ENCODE measurements around the gene ASIC2.

ASIC2 gene

GRCh38 chr17:33202796-33203495, 90.1 kb downstream of the ASIC2 start:
- no peak for DNase-seq (ENCODE audit: low spot score)

- no peak for DNase-seq (ENCODE audit: low spot score)
Observed at GRCh38 chr17:33202021-33202420, 91.1 kb downstream of the ASIC2 start.

DNA sequence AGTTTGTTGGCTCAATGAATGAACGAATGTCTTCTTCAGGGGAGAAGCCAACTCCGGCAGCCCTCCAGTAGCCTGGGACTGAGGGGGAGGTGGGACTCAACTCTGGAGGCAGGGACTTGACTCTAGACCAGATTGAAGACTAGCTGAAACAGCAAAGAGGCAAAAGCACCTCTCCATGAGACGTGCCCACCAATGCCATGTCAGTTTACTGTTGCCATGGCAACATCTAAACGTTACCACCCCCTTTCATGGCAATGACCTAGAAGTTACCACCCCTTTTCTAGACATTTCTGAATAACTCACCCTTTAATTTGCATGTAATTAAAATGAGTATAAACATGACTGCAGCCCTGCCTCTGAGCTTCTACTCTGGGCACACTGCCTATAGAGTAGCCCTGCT, 91.8 kb downstream of the ASIC2 start:
- no peak for DNase-seq (ENCODE audit: low spot score)

GRCh38 chr17:33200587-33200986, 92.5 kb downstream of the ASIC2 start:
- peak; percentile 22 for DNase-seq (ENCODE audit: low spot score)

DNA sequence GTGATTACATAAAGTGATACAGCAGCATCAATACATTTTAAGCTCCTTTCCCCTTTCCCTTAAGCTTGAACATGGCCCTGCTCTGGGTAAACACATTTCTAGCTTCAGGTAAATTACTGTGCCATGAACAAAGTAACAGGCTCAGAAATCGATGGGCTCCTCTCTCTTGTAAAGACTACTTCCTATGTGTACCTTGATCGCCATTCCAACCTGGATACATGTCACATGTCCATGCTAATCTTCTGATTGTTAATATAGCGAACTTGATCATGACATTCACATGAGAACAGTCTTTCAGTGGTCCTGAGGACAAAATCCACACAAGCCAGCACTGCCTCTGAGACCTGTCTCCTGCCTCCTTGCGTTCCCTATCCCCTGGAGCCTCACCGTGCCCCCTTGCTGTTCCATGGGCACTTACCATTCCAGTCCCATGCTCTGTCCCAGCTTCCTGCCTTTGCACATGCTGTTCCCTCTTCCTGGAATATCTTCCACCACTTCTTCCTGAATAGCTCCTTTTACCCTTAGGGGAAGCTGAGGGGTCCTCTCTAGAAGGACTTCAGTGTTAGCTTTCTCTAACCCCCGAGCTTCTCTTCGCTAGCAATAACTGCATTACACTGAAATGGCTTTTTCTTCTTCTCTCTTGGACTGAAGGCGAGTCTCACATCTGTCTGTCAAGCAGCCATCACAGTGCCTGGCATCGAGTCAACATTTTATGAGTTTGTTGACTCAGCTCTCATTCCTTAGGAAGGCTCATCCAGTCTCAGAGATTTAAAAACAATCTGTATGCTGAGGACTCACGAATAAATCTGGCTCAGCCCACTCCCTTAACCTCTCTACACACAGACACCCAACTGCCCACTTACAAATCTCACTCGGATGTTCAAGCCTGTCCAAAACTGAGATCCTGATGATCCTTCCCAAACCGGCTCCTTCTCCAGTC, 93.3 kb downstream of the ASIC2 start:
- peak; percentile 37 for DNase-seq (ENCODE audit: low spot score)

GRCh38 chr17:33198954-33199353, 94.1 kb downstream of the ASIC2 start:
- DNase-seq (ENCODE audit: low spot score), result no peak

DNA sequence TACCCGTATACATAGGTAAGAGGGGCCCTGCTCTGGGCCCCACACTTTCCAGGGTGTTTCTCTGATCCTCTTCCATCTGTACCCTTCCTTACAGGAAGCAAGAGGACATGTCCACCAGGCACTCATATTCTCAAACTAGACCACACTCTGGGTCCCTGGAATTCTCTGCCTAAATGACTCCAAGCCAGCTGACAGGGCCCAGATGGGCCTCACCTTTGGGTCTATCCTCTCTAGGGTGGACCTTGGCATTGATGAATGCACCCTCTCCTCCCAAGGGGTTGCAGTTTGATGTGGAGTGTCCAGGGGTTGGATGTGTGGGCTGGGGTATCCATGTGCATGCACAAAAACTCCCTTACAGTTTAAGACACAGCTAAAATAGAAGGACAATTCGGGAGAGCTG, 95.8 kb downstream of the ASIC2 start:
- peak; percentile 5 for DNase-seq (ENCODE audit: low spot score)

- DNase-seq (ENCODE audit: low spot score), result no peak
Observed at GRCh38 chr17:33196883-33197282, 96.2 kb downstream of the ASIC2 start.

- no peak for DNase-seq (ENCODE audit: low spot score)
Observed at GRCh38 chr17:33192951-33193911, 99.9 kb downstream of the ASIC2 start.

DNA sequence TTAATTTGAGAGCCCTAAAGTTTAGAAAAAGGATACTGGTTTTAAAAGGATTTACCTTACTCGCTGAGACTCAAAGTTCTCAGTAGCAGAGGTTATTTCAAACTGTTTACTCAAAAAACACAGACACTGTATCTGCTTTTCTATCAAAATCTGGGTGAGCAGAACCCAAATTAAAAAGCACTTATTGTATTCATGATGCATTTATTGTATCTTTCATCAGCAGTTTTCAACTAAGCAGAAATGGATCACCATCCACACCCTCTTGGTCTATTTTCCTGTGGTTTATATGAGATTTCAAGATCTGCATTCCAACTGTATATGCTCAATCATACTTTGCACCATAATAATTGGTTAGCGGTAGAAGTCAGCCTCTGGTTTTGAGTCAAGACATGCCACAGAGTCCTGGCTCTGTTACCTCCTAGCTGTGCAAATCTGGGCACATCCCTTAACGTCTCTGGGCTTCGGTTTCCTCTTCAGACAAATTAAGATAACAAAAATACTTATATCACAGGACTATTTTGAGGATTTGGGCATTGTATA, 109.5 kb downstream of the ASIC2 start:
- DNase-seq (ENCODE audit: low spot score), result no peak

- no peak for DNase-seq (ENCODE audit: low spot score)
Observed at GRCh38 chr17:33179151-33179550, 113.9 kb downstream of the ASIC2 start.

DNA sequence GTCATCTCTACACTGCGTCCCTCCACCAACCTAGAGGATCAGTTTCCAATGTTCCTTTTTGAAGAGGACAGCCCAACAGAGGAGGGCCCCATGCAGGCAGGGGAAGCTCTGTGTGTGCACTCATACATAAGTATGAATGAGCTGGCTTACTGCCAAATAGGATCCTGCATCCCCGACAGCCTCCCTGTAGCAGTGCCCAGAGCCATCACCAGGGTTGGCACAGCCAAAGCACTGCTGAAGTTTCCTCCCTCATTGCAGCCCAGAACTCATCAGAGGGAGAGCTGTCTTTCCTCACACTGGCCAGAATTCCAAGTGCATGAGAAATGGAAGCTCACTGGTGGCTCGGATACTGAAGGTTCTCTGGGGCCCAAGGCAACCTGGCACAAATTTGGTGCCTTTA, 114.4 kb downstream of the ASIC2 start:
- no peak for DNase-seq (ENCODE audit: low spot score)

- no peak for DNase-seq (ENCODE audit: low spot score)
Observed at GRCh38 chr17:33175562-33175961, 117.5 kb downstream of the ASIC2 start.

DNA sequence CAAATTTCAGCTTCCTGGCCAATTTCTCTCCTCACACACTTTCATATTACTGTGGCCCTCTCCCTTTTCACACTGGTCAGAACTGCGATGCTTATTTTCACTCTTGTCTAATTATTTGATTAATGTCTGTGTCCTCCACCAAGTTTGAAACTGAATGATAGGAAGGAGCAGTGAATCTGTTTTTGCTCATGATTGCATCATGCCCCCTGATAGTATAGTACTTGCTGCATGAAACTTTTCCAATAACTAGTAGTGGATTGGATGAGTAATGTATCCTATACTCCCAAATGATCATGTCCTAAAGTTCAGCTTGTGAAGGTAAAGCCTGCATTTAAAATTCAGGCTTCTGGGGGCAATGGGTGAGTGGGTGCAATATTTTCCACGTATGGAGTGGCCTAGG, 121.2 kb downstream of the ASIC2 start:
- no peak for DNase-seq (ENCODE audit: low spot score)

DNA sequence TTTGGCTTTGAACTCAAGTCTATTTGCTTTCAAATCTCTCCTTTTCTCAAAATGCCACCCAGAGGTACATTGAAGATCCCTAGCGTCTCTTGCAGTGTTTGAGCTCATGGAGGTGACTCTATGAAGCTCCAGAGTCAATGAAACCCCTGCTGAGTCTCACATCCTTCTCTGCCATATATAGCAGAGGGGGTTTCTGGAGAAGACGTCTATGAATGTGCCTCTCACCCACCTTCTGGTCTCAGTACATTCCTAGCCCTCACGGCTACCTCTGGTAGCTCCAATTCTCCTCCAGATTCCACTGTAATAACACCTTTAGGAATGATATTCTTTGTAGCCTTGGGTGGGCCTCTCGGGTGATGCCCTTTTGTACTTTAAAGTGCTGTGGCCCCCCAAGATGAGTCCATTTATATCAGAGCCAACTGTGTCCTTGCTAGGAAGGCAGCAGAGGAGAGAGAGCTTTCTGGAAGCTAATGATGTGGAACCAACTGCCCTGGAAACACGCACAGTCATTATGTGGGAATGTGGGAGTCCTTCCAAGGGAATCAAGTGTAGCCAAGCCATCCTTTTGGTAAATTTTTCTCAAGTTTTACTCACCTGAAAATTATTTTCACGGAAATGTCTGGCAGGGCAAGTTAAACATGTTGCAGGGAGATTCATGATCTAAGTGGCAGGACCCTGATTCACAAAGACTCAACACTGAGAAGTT, 123.4 kb downstream of the ASIC2 start:
- DNase-seq (ENCODE audit: low spot score), result no peak

DNA sequence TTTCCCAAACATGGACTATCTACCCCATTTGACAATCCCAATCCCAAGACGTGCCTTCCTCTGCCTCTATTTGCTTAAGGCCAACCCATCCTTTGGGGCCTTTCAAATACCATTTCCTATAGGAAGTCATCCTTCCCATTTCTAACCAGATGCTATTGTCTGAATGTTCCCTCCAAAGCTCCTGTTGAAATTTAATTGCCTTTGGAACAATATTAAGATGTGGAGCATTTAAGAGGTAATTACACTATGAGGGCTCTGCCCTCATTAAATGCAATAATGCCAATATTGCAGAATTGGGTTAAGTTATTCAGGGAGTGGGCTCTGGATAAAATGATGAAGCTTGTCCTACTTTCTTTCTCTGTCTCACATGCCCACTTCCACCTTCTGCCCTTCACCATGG, 125.4 kb downstream of the ASIC2 start:
- DNase-seq (ENCODE audit: low spot score), result no peak

- no peak for DNase-seq (ENCODE audit: low spot score)
Observed at GRCh38 chr17:33166472-33166871, 126.6 kb downstream of the ASIC2 start.

DNA sequence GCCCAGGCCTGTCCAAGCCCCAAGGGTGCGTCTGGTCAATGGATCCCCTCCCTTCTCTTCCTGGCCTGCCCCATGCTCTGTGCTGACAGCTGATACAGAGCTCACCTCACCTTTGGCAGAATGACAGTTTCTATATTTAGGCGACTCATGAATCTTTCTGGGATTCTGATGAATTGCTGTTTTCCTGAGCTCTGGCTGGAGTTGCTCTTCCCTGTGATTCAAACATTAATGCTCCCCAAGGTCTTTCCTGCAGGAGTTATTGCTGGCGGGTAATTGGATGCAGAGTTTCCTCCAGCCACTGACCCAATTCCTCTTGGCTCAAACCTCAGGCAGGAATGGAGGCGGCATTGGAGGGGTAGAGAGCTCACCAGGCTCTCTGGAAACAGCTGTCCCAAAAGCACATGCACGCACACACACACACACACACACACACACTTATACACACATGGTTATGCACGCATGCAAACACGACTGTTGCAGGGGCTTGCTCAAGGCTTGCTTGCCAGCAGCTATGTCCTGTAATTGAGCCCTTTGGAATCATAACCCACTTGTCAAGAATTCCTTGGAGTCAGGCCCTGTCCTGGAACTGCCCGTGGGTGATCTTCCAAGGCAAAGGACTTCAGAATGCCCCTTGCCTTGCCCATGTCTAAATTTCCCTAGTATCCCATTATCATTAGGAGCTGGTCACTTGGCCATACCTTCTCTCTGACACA, 128.8 kb downstream of the ASIC2 start:
- DNase-seq (ENCODE audit: low spot score), result peak; percentile 78

DNA sequence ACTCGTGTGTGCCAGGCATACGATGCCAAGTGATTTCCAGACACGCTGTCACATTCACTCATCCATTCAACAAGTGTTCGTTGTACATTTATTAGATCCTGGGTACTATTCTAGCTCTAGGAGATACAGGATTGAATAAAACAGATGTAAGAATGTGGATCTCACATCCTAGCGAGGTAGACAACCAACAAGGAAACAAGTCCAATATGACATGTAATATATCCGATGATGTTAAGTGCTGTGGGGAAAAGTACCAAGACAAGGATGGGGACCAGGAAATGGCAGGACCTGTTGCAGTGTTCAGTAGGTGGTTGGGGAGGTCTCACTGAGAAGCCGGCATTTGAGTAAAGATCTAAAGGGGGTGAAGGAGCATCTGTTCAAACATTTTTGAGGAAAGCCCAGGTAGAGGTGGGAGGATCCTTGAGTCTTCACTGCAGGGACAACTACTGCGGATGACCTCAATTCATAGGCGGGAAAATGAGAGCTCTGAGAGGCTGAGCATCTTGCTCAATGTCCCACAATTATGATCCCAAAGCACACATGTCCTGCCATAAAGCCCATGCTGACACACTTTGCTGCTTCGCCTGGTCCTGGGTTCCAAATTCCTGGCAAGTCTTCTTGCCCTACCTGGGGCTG, 129.4 kb downstream of the ASIC2 start:
- no peak for DNase-seq (ENCODE audit: low spot score)

DNA sequence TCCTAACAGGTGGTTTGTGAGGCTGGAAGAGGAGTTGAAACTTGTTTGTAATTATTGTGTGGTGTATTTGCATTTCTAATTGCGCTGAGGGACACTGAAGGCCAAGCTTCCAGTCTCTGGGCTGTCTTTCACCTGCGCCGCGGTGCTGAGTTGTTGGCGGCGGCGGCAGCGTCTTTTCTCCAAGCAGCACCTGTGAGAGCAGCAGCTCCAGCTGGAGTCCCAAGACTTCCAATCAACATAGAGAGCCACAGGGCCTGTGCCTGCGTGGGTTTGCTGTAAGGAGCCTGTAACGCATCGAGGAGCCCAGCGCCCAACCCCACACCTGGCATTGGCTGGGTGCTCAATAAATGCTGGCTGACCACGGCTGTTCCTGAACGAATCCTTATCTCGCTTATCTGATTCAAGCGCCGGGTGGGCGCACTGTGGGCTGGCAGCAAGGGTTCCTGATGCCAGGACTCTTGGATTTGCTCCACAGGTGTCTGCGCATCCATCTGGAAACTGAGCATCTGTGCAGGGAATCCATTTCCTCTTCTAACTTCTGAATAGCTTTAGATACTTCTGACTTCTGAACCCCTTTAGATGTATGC, 138.1 kb downstream of the ASIC2 start:
- peak; percentile 18 for DNase-seq (ENCODE audit: low spot score)

Data from left forelimb (tissue), 1 donor.